GM23248 (cell line): ENCODE results near the gene MARK3. TPM values are rescaled to one million over a fixed set of nuclear protein-coding genes. Genes with fewer than 3 reads are reported as not detected.

Experiments
- DNase-seq: peaks from one replicate; pipeline ENCODE4 v3.0.0-alpha.2; 2015
- H2AFZ ChIP-seq: fragments of 200-600 bp; sonication (generic); 2 replicates; pipeline ENCODE4 v1.6.1; 2016; ENCODE audit warnings: antibody characterized with exemption
- H3F3A ChIP-seq: fragments of 200-600 bp; sonication (generic); 2 replicates; pipeline ENCODE4 v1.6.1; 2016; ENCODE audit warnings: mild to moderate bottlenecking, antibody characterized with exemption, mixed run types; ENCODE audit not compliant: insufficient read depth
- H3K27ac ChIP-seq: fragments of 200-600 bp; sonication (generic); 2 replicates; pipeline ENCODE4 v1.5.1; 2016; ENCODE audit warnings: mild to moderate bottlenecking
- H3K27me3 ChIP-seq: fragments of 200-600 bp; sonication (generic); replicated peaks from 2 replicates; pipeline ENCODE4 v1.6.1; 2016; ENCODE audit warnings: mild to moderate bottlenecking; ENCODE audit not compliant: insufficient read depth
- H3K36me3 ChIP-seq: fragments of 200-600 bp; sonication (generic); 2 replicates; pipeline ENCODE4 v1.6.1; 2016; ENCODE audit warnings: low read depth, mild to moderate bottlenecking
- H3K4me1 ChIP-seq: fragments of 200-600 bp; sonication (generic); 2 replicates; pipeline ENCODE4 v1.6.1; 2016; ENCODE audit warnings: mild to moderate bottlenecking; ENCODE audit not compliant: insufficient read depth
- H3K4me2 ChIP-seq: fragments of 200-600 bp; sonication (generic); one replicate; pipeline ENCODE4 v1.6.1; 2016; ENCODE audit warnings: mild to moderate bottlenecking; ENCODE audit not compliant: unreplicated experiment
- H3K4me3 ChIP-seq: fragments of 200-600 bp; sonication (generic); 2 replicates; pipeline ENCODE4 v1.5.1; 2016; ENCODE audit warnings: mild to moderate bottlenecking
- H3K79me2 ChIP-seq: fragments of 200-600 bp; sonication (generic); 2 replicates; pipeline ENCODE4 v1.6.1; 2016; ENCODE audit warnings: mild to moderate bottlenecking; ENCODE audit not compliant: insufficient read depth
- H3K9ac ChIP-seq: fragments of 200-600 bp; sonication (generic); 2 replicates; pipeline ENCODE4 v1.6.1; 2016; ENCODE audit warnings: mild to moderate bottlenecking
- H3K9me2 ChIP-seq: fragments of 200-600 bp; sonication (generic); 2 replicates; pipeline ENCODE4 v1.6.1; 2016; ENCODE audit warnings: mixed run types, mild to moderate bottlenecking, moderate library complexity; ENCODE audit not compliant: insufficient read depth
- H3K9me3 ChIP-seq: fragments of 200-600 bp; sonication (generic); one replicate; pipeline ENCODE4 v1.6.1; 2017; ENCODE audit warnings: low read depth
- H4K20me1 ChIP-seq: fragments of 200-600 bp; sonication (generic); 2 replicates; pipeline ENCODE4 v1.6.0; 2016; ENCODE audit not compliant: insufficient read depth
- EZH2 ChIP-seq: fragments of 200-600 bp; sonication (generic); IDR thresholded peaks from 2 replicates; pipeline ENCODE4 v1.6.1; 2018; ENCODE audit warnings: antibody characterized with exemption, mild to moderate bottlenecking; ENCODE audit not compliant: insufficient read depth, poor library complexity, severe bottlenecking
- EZH2phosphoT487 ChIP-seq: fragments of 200-600 bp; sonication (generic); IDR thresholded peaks from 2 replicates; pipeline ENCODE4 v1.6.1; 2018; ENCODE audit warnings: antibody characterized with exemption, moderate library complexity, mild to moderate bottlenecking, low read depth; ENCODE audit not compliant: insufficient read depth
- WGBS, 2 experiments: methylation state at CpG; one replicate each; pipeline ENCODE4 v1.1.6; 2015 to 2017; ENCODE audit warnings: low lambda C conversion rate in 2 of 2, low coverage in 1 of 2; ENCODE audit errors: missing lambda C conversion rate in 2 of 2; 5-methylcytosine and 5-hydroxymethylcytosine counted together
- in situ Hi-C: fragments of 300-500 bp; cut with MboI; formaldehyde crosslinking; loops from 2 replicates; pipeline ENCODE4 v1.15.0; 2020
- polyA plus RNA-seq: library from polyadenylated mRNA; unstranded; fragments of >200 nt; fragmentation: Nextera tagmentation; extraction: Ambion mirVana; gene quantifications from 2 replicates; pipeline ENCODE4 v1.2.1, GENCODE V29; 2016
- total RNA-seq: library from RNA; depleted of rRNA; stranded (reverse); fragments of >200 nt; shearing (Covaris generic); gene quantifications from 2 replicates; pipeline ENCODE4 v1.2.3, GENCODE V29; 2014

The MARK3 gene
- total and polyA plus RNA-seq, 2 experiments from 2014 or later, result 32.9 to 80.6 TPM

- Histone ChIP-seq H3K36me3 (peaks cover 23% of the 10 kb centered on the region; the same call in 1 of the 2 replicates), H3K9ac (peak overlapping the region; percentile 63), H3K9me3 (no peaks in the 10 kb centered on the region), H3K79me2 (peaks cover 96% of the 10 kb centered on the region), H3K4me2 (peak overlapping the region; percentile 77), H3K9me2 (no peaks in the 10 kb centered on the region), H4K20me1 (no peaks in the 10 kb centered on the region), H3K27ac (peak overlapping the region; percentile 89), H3K27me3 (no peaks in the 10 kb centered on the region), H3F3A (peaks cover 41% of the 10 kb centered on the region), H3K4me3 (peak overlapping the region; percentile 22; the same call in 1 of the 2 replicates), H2AFZ (no peak overlapping the region), H3K4me1 (peaks cover 45% of the 10 kb centered on the region)
- in situ Hi-C loops, result no loop called here
- DNase-seq, result peak; percentile 91
- TF ChIP-seq EZH2phosphoT487 (no peak), EZH2 (no peak)
- WGBS, 2 experiments, result 12 to 14% methylated on average over 3 of the region's 3 CpGs
Measured at GRCh38 chr14:103418481-103418818, 33.2 kb downstream of the MARK3 start.

- Histone ChIP-seq H3K27ac (no peak overlapping the region), H3K4me1 (peaks cover 47% of the 10 kb centered on the region), H3K4me2 (no peak overlapping the region), H3K9me2 (no peaks in the 10 kb centered on the region), H3K4me3 (no peak overlapping the region), H2AFZ (no peak overlapping the region), H3K9ac (no peak overlapping the region), H3K36me3 (peaks cover 9% of the 10 kb centered on the region; the same call in 1 of the 2 replicates), H3K9me3 (no peaks in the 10 kb centered on the region), H3K79me2 (peaks cover 96% of the 10 kb centered on the region), H3F3A (peaks cover 38% of the 10 kb centered on the region), H3K27me3 (no peaks in the 10 kb centered on the region), H4K20me1 (no peaks in the 10 kb centered on the region)
- DNase-seq, result no peak
- no peak for TF ChIP-seq EZH2phosphoT487
- TF ChIP-seq EZH2, result no peak
- in situ Hi-C loops, result no loop called here
- 91 to 98% methylated on average over 3 of the region's 3 CpGs for WGBS, 2 experiments
Measured at GRCh38 chr14:103421556-103421955, 36.3 kb downstream of the MARK3 start.

GRCh38 chr14:103423050-103423461 lies 37.8 kb downstream of the MARK3 start:
- Histone ChIP-seq H3K27me3 (no peaks in the 10 kb centered on the region), H3K4me1 (peaks cover 38% of the 10 kb centered on the region), H2AFZ (no peak overlapping the region), H3K9ac (no peak overlapping the region), H3K4me3 (no peak overlapping the region), H3K36me3 (0 out of 2 replicates have a peak, but pooled peaks cover 6% of the 10 kb centered on the region), H3K79me2 (peaks cover 98% of the 10 kb centered on the region), H3K4me2 (peak overlapping the region; percentile 16), H3F3A (peaks cover 29% of the 10 kb centered on the region), H3K9me3 (no peaks in the 10 kb centered on the region), H3K9me2 (no peaks in the 10 kb centered on the region), H4K20me1 (no peaks in the 10 kb centered on the region), H3K27ac (peak overlapping the region; percentile 36)
- no peak for TF ChIP-seq EZH2phosphoT487
- no peak for TF ChIP-seq EZH2
- WGBS, 2 experiments, result 88 to 100% methylated on average over 1 of the region's 1 CpG
- DNase-seq, result peak; percentile 64
- in situ Hi-C loops, result no loop called here

- H3K79me2 ChIP-seq, result peaks cover 100% of the 10 kb centered on the region
- peaks cover 34% of the 10 kb centered on the region for H3K4me1 ChIP-seq
- H3K9me3 ChIP-seq, result no peaks in the 10 kb centered on the region
- peak; percentile 64 for DNase-seq
- H2AFZ ChIP-seq, result no peak overlapping the region
- H3K9me2 ChIP-seq, result no peaks in the 10 kb centered on the region
- in situ Hi-C loops, result no loop called here
- peak overlapping the region; percentile 54 for H3K27ac ChIP-seq
- no peaks in the 10 kb centered on the region for H4K20me1 ChIP-seq
- H3K4me3 ChIP-seq, result no peak overlapping the region
- no peak overlapping the region for H3K9ac ChIP-seq
- WGBS, 2 experiments, result 44 to 45% methylated on average over 3 of the region's 3 CpGs
- no peak for TF ChIP-seq EZH2phosphoT487
- TF ChIP-seq EZH2, result no peak
- H3K4me2 ChIP-seq, result peak overlapping the region; percentile 51
- H3F3A ChIP-seq, result 0 out of 2 replicates have a peak, but pooled peaks cover 15% of the 10 kb centered on the region
- no peaks in the 10 kb centered on the region for H3K27me3 ChIP-seq
- 0 out of 2 replicates have a peak, but pooled peaks cover 4% of the 10 kb centered on the region for H3K36me3 ChIP-seq
Measured at GRCh38 chr14:103427485-103428443, 42.5 kb downstream of the MARK3 start.
